Duodenal mucosa (tissue), 2 donors: Measurements from ENCODE around the gene SUSD3.
"Not testable (repeated sequence)": the region's sequence is repeated elsewhere in the genome, so short reads cannot be mapped to it uniquely, and the experiment has no call there.

Experiments
- H3K27ac ChIP-seq: one replicate; pipeline ENCODE4 v1.7.0; 2013; ENCODE audit warnings: low read depth, low read length
- H3K27me3 ChIP-seq, 2 donors: one replicate each; pipeline ENCODE4 v1.7.0; 2013; ENCODE audit warnings: low read length in 2 of 2, control low read depth in 1 of 2; ENCODE audit not compliant: insufficient read depth in 2 of 2, control insufficient read depth in 1 of 2
- H3K36me3 ChIP-seq, 2 donors: one replicate each; pipeline ENCODE4 v1.7.0; 2013; ENCODE audit warnings: low read length in 2 of 2, control low read depth in 1 of 2; ENCODE audit not compliant: insufficient read depth in 2 of 2, control insufficient read depth in 1 of 2
- H3K4me1 ChIP-seq, 2 donors: one replicate each; pipeline ENCODE4 v1.7.0; 2013; ENCODE audit warnings: low read length in 2 of 2, control low read depth in 1 of 2; ENCODE audit not compliant: insufficient read depth in 2 of 2, control insufficient read depth in 1 of 2
- H3K4me3 ChIP-seq, 2 donors: one replicate each; pipeline ENCODE4 v1.7.0; 2013; ENCODE audit warnings: low read length in 2 of 2, low read depth in 1 of 2
- H3K9ac ChIP-seq, 2 donors: one replicate each; pipeline ENCODE4 v1.7.0; 2013; ENCODE audit warnings: low read length in 2 of 2, low read depth in 1 of 2
- H3K9me3 ChIP-seq, 2 donors: one replicate each; pipeline ENCODE4 v1.7.0; 2013; ENCODE audit warnings: low read length in 2 of 2, control low read depth in 1 of 2; ENCODE audit not compliant: control insufficient read depth in 1 of 2

SUSD3 gene

GRCh38 chr9:93098236-93098946, 39.9 kb downstream of the SUSD3 start:
- H3K36me3 ChIP-seq, result peaks cover 0 to under 1% of the 10 kb centered on the region in 2 donors
- peak overlapping the region; percentile 71 to 80 for H3K4me3 ChIP-seq
- peak overlapping the region in 1 of 2 donors; percentile 49 for H3K9ac ChIP-seq
- H3K9me3 ChIP-seq, result peaks cover 0 to under 1% of the 10 kb centered on the region in 2 donors
- peak overlapping the region; percentile 34 for H3K27ac ChIP-seq
- H3K4me1 ChIP-seq, result peaks cover 39 to 47% of the 10 kb centered on the region in 2 donors
- H3K27me3 ChIP-seq, result no peaks in the 10 kb centered on the region

GRCh38 chr9:93099551-93100275, 41.2 kb downstream of the SUSD3 start:
- peaks cover 4 to 10% of the 10 kb centered on the region in 2 donors for H3K9me3 ChIP-seq
- H3K4me3 ChIP-seq, result no peak overlapping the region
- peaks cover 30 to 34% of the 10 kb centered on the region in 2 donors for H3K4me1 ChIP-seq
- no peak overlapping the region for H3K9ac ChIP-seq
- peaks cover 0 to 2% of the 10 kb centered on the region in 2 donors for H3K36me3 ChIP-seq
- H3K27me3 ChIP-seq, result no peaks in the 10 kb centered on the region
- no peak overlapping the region for H3K27ac ChIP-seq

DNA sequence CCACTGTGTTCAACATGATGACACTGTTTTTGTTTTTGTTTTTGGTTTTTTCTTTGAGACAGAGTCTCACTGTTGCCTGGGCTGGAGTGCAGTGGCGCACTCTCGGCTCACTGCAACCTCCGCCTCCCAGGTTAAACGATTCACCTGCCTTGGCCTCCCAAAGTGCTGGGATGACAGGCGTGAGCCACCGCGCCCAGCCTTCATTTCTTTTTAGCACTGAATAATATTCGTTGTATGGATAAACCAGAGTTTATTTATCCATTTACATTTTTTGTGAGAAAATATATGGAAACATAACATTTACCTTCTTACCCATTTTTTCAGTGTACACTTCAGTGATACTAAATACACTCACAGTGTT, 41.8 kb downstream of the SUSD3 start:
- Histone ChIP-seq H3K9ac (no peak overlapping the region), H3K27me3 (no peaks in the 10 kb centered on the region), H3K4me1 (peaks cover 25 to 29% of the 10 kb centered on the region in 2 donors), H3K4me3 (no peak overlapping the region), H3K36me3 (peaks cover 0 to 2% of the 10 kb centered on the region in 2 donors), H3K9me3 (peaks cover 4 to 10% of the 10 kb centered on the region in 2 donors), H3K27ac (no peak overlapping the region)

- not testable (repeated sequence) for H3K27ac ChIP-seq, H3K36me3 ChIP-seq, H3K27me3 ChIP-seq, H3K9me3 ChIP-seq, H3K9ac ChIP-seq, H3K4me3 ChIP-seq
- H3K4me1 ChIP-seq, result peaks cover 25 to 29% of the 10 kb centered on the region in 2 donors
Measured at GRCh38 chr9:93101086-93101485, 42.6 kb downstream of the SUSD3 start.

- Histone ChIP-seq H3K27ac (no peak overlapping the region), H3K9me3 (peaks cover 4 to 10% of the 10 kb centered on the region in 2 donors), H3K4me3 (no peak overlapping the region), H3K9ac (no peak overlapping the region), H3K36me3 (peaks cover 9 to 20% of the 10 kb centered on the region in 2 donors), H3K27me3 (no peaks in the 10 kb centered on the region), H3K4me1 (no peaks in the 10 kb centered on the region)
Measured at GRCh38 chr9:93105620-93106019, 47.1 kb downstream of the SUSD3 start.

GRCh38 chr9:93107151-93107824, 48.8 kb downstream of the SUSD3 start:
- H3K36me3 ChIP-seq, result peaks cover 17 to 34% of the 10 kb centered on the region in 2 donors
- no peak overlapping the region for H3K9ac ChIP-seq
- no peaks in the 10 kb centered on the region for H3K4me1 ChIP-seq

GRCh38 chr9:93107825-93108161, 49.3 kb downstream of the SUSD3 start:
- Histone ChIP-seq H3K36me3 (peaks cover 18 to 35% of the 10 kb centered on the region in 2 donors), H3K4me3 (no peak overlapping the region), H3K27ac (no peak overlapping the region), H3K9me3 (peaks cover 4 to 10% of the 10 kb centered on the region in 2 donors), H3K4me1 (no peaks in the 10 kb centered on the region), H3K27me3 (no peaks in the 10 kb centered on the region), H3K9ac (no peak overlapping the region)

More at GRCh38 chr9:93107151-93107824, 48.8 kb downstream of the SUSD3 start:
- Histone ChIP-seq H3K27ac (no peak overlapping the region), H3K9me3 (peaks cover 4 to 10% of the 10 kb centered on the region in 2 donors), H3K4me3 (no peak overlapping the region), H3K27me3 (no peaks in the 10 kb centered on the region)

DNA sequence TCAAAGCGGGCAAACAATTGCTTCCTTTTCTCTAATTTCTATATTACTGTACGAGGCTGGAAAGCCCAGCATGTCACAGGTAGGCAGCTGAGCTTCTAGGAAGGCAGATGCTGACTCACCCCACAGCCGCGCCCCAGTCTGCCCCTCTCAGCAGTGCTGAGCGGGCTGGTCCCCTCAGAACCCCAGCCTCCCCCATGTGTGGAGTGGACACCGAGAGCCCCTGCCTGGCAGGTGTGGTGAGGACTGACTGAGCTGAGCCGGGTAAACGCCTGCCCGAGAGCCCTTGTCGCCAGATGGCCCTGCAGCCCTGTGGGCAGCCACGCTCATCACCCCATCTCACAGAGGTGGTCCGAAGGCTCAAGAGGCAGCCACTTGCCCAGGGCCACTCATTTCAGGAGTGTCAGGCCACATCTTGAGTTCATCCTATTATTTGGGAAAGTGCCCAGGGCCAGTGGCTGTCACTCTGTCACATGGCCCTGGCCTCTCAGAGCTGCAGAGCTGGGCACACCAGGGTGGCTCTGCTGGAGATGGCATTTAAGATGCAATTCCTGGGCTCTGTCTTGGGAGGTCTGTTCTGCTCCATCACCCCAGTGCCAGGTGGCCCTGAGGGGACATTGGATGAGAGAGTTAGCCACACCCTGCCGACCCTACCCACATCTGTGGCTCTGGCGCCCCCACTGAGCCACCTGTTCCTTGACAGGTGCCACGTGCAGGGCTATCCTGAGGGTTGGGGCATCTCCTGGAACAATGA, 50.0 kb downstream of the SUSD3 start:
- Histone ChIP-seq H3K4me1 (no peaks in the 10 kb centered on the region), H3K4me3 (no peak overlapping the region), H3K9ac (no peak overlapping the region), H3K27me3 (no peaks in the 10 kb centered on the region), H3K9me3 (peaks cover 3 to 9% of the 10 kb centered on the region in 2 donors), H3K36me3 (peaks cover 21 to 38% of the 10 kb centered on the region in 2 donors), H3K27ac (no peak overlapping the region)

- Histone ChIP-seq H3K36me3 (peaks cover 20 to 45% of the 10 kb centered on the region in 2 donors), H3K27me3 (no peaks in the 10 kb centered on the region), H3K4me1 (no peaks in the 10 kb centered on the region), H3K9ac (no peak overlapping the region), H3K4me3 (no peak overlapping the region), H3K27ac (no peak overlapping the region), H3K9me3 (no peaks in the 10 kb centered on the region)
Measured at GRCh38 chr9:93110311-93110855, 51.9 kb downstream of the SUSD3 start.
